SJCRH30 (cell line): ENCODE results near the gene ATF5. TPM values are rescaled to one million over a fixed set of nuclear protein-coding genes. Genes with fewer than 3 reads are reported as not detected.
A peak's percentile ranks its signal among the peaks of the same experiment; 100 is the strongest.

Experiments used
- DNase-seq, 2 experiments: peaks; one replicate each; pipeline ENCODE4 v3.0.0-alpha.2; 2015 to 2020
- H3K27ac ChIP-seq: fragments of 250-450 bp; sonication (Bioruptor Pico); 2 replicates; pipeline ENCODE4 v1.5.1; 2020; ENCODE audit warnings: mild to moderate bottlenecking, moderate library complexity
- H3K27me3 ChIP-seq: fragments of 250-450 bp; sonication (Bioruptor Pico); 2 replicates; pipeline ENCODE4 v1.5.1; 2020; ENCODE audit warnings: mild to moderate bottlenecking, moderate library complexity
- H3K36me3 ChIP-seq: fragments of 250-450 bp; sonication (Bioruptor Pico); 2 replicates; pipeline ENCODE4 v1.5.1; 2020; ENCODE audit warnings: mild to moderate bottlenecking, moderate library complexity
- H3K4me1 ChIP-seq: fragments of 250-450 bp; sonication (Bioruptor Pico); 2 replicates; pipeline ENCODE4 v1.5.1; 2020; ENCODE audit warnings: mild to moderate bottlenecking, moderate library complexity
- H3K4me3 ChIP-seq: fragments of 250-450 bp; sonication (Bioruptor Pico); 2 replicates; pipeline ENCODE4 v1.5.1; 2020; ENCODE audit warnings: mild to moderate bottlenecking, moderate library complexity
- H3K9me3 ChIP-seq: fragments of 250-450 bp; sonication (Bioruptor Pico); replicated peaks from 2 replicates; pipeline ENCODE4 v1.5.1; 2020; ENCODE audit warnings: mild to moderate bottlenecking, moderate library complexity
- total RNA-seq: library from RNA; depleted of rRNA; stranded (reverse); fragments of >200 nt; shearing (Covaris generic); gene quantifications from 2 replicates; pipeline ENCODE4 v1.2.3, GENCODE V29; 2014

ATF5 gene
- total RNA-seq, 1 experiment from 2014 or later, result 8.9 TPM

- no peaks in the 10 kb centered on the region for H3K9me3 ChIP-seq
- no peak overlapping the region for H3K27ac ChIP-seq
- H3K27me3 ChIP-seq, result no peaks in the 10 kb centered on the region
- DNase-seq, result no peak
- H3K4me3 ChIP-seq, result no peak overlapping the region
- no peaks in the 10 kb centered on the region for H3K4me1 ChIP-seq
- peaks cover 55% of the 10 kb centered on the region for H3K36me3 ChIP-seq
Observed at GRCh38 chr19:49908480-49909420, 20.3 kb upstream of the ATF5 start.

GRCh38 chr19:49910179-49910578 lies 18.8 kb upstream of the ATF5 start:
- no peaks in the 10 kb centered on the region for H3K9me3 ChIP-seq
- H3K36me3 ChIP-seq, result peaks cover 68% of the 10 kb centered on the region
- no peaks in the 10 kb centered on the region for H3K27me3 ChIP-seq
- DNase-seq, result no peak
- H3K27ac ChIP-seq, result no peak overlapping the region
- H3K4me3 ChIP-seq, result no peak overlapping the region
- H3K4me1 ChIP-seq, result no peaks in the 10 kb centered on the region

GRCh38 chr19:49911381-49912145 lies 17.4 kb upstream of the ATF5 start:
- Histone ChIP-seq H3K27me3 (no peaks in the 10 kb centered on the region), H3K9me3 (no peaks in the 10 kb centered on the region), H3K36me3 (peaks cover 80% of the 10 kb centered on the region), H3K4me1 (no peaks in the 10 kb centered on the region), H3K27ac (no peak overlapping the region), H3K4me3 (no peak overlapping the region)
- no peak for DNase-seq

GRCh38 chr19:49912965-49913685 lies 15.9 kb upstream of the ATF5 start:
- no peak for DNase-seq
- Histone ChIP-seq H3K36me3 (peaks cover 84% of the 10 kb centered on the region), H3K27ac (no peak overlapping the region), H3K9me3 (no peaks in the 10 kb centered on the region), H3K4me1 (no peaks in the 10 kb centered on the region), H3K4me3 (no peak overlapping the region), H3K27me3 (no peaks in the 10 kb centered on the region)

- no peak for DNase-seq
- H3K4me1 ChIP-seq, result no peaks in the 10 kb centered on the region
- no peak overlapping the region for H3K27ac ChIP-seq
- H3K9me3 ChIP-seq, result no peaks in the 10 kb centered on the region
- peaks cover 84% of the 10 kb centered on the region for H3K36me3 ChIP-seq
- no peak overlapping the region for H3K4me3 ChIP-seq
- no peaks in the 10 kb centered on the region for H3K27me3 ChIP-seq
Observed at GRCh38 chr19:49913720-49914119, 15.3 kb upstream of the ATF5 start.

- Histone ChIP-seq H3K4me1 (no peaks in the 10 kb centered on the region), H3K4me3 (no peak overlapping the region), H3K36me3 (peaks cover 76% of the 10 kb centered on the region), H3K9me3 (no peaks in the 10 kb centered on the region), H3K27me3 (no peaks in the 10 kb centered on the region), H3K27ac (no peak overlapping the region)
- no peak for DNase-seq
Observed at GRCh38 chr19:49915271-49915670, 13.7 kb upstream of the ATF5 start.

- H3K4me3 ChIP-seq, result no peak overlapping the region
- peaks cover 82% of the 10 kb centered on the region for H3K36me3 ChIP-seq
- DNase-seq, result no peak
- peaks cover under 1% of the 10 kb centered on the region; the same call in 1 of the 2 replicates for H3K4me1 ChIP-seq
- H3K9me3 ChIP-seq, result no peaks in the 10 kb centered on the region
- H3K27ac ChIP-seq, result no peak overlapping the region
- H3K27me3 ChIP-seq, result no peaks in the 10 kb centered on the region
Observed at GRCh38 chr19:49916839-49917733, 11.9 kb upstream of the ATF5 start.

- no peak overlapping the region for H3K4me3 ChIP-seq
- H3K4me1 ChIP-seq, result peaks cover 9% of the 10 kb centered on the region; the same call in 1 of the 2 replicates
- H3K27ac ChIP-seq, result no peak overlapping the region
- no peak for DNase-seq
- H3K36me3 ChIP-seq, result peaks cover 81% of the 10 kb centered on the region
- H3K9me3 ChIP-seq, result no peaks in the 10 kb centered on the region
- no peaks in the 10 kb centered on the region for H3K27me3 ChIP-seq
Observed at GRCh38 chr19:49918089-49918488, 10.9 kb upstream of the ATF5 start.

GRCh38 chr19:49920624-49921363 lies 8.2 kb upstream of the ATF5 start:
- DNase-seq, result no peak
- H3K27ac ChIP-seq, result no peak overlapping the region
- no peaks in the 10 kb centered on the region for H3K27me3 ChIP-seq
- no peaks in the 10 kb centered on the region for H3K9me3 ChIP-seq
- peaks cover 83% of the 10 kb centered on the region for H3K36me3 ChIP-seq
- peaks cover 10% of the 10 kb centered on the region; the same call in 1 of the 2 replicates for H3K4me1 ChIP-seq
- no peak overlapping the region for H3K4me3 ChIP-seq

GRCh38 chr19:49921871-49922795 lies 6.9 kb upstream of the ATF5 start:
- Histone ChIP-seq H3K27ac (no peak overlapping the region), H3K9me3 (no peaks in the 10 kb centered on the region), H3K4me1 (peaks cover 10% of the 10 kb centered on the region; the same call in 1 of the 2 replicates), H3K4me3 (no peak overlapping the region), H3K36me3 (peaks cover 82% of the 10 kb centered on the region), H3K27me3 (no peaks in the 10 kb centered on the region)
- DNase-seq, result peak in 1 of 2 experiments; percentile 37

GRCh38 chr19:49923055-49924003 lies 5.7 kb upstream of the ATF5 start:
- H3K4me1 ChIP-seq, result peaks cover 17% of the 10 kb centered on the region; the same call in 1 of the 2 replicates
- H3K36me3 ChIP-seq, result peaks cover 77% of the 10 kb centered on the region
- no peaks in the 10 kb centered on the region for H3K27me3 ChIP-seq
- H3K27ac ChIP-seq, result no peak overlapping the region
- H3K9me3 ChIP-seq, result no peaks in the 10 kb centered on the region
- no peak overlapping the region for H3K4me3 ChIP-seq
- DNase-seq, result no peak
